GM18499 (cell line): ENCODE measurements around the gene ZNF324B.
"Not testable (repeated sequence)": the region's sequence is repeated elsewhere in the genome, so short reads cannot be mapped to it uniquely, and the experiment has no call there.

Source experiments
- ATAC-seq: cut with Tn5 transposase; IDR thresholded peaks from one replicate; pipeline ENCODE4 v1.9.1; 2021; ENCODE audit warnings: moderate number of reproducible peaks; ENCODE audit not compliant: insufficient read depth, unreplicated experiment

Gene ZNF324B

DNA sequence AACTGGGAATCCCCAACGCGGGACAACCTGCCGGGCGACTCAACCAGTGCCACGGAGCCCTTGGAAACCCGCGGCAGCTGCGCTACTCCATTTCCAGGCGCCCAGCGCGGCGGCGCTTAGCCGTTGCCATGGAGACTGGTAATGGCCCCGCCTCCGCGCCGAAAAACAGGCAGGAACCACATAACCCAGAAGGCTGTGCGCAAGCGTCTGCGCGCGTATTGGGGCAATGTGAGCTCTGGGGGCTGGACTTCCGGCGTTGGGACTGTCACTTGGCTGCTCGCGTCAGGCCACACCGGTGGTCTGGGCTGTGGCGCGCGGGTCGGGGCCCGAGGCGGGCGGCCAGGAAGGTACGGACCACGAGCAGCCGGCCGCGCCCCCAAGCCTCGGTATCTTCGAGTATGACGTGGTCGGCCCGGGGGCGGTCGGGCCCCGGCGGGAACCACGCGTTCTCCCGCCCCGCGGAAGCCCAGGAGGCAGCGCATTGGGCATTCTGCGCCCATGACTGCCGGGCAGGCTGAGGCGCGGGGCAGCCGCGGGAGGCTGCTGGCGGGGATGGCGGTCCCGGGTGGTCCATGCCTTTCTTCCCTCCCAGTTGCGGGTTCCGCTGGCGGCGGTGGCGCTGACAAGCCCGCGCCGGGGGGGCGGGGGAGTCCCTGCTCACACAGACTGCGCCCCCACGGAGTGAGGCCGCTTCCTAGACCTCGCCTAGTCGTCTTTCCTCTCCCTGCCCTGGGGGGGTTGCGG is at the start of gene ZNF324B:
TSS of gene ZNF324B (plus strand) at position 265 of the 744 bp plus-strand sequence. CDS start 2,080 bp downstream, outside the sequence.
- peak; percentile 62 for ATAC-seq

DNA sequence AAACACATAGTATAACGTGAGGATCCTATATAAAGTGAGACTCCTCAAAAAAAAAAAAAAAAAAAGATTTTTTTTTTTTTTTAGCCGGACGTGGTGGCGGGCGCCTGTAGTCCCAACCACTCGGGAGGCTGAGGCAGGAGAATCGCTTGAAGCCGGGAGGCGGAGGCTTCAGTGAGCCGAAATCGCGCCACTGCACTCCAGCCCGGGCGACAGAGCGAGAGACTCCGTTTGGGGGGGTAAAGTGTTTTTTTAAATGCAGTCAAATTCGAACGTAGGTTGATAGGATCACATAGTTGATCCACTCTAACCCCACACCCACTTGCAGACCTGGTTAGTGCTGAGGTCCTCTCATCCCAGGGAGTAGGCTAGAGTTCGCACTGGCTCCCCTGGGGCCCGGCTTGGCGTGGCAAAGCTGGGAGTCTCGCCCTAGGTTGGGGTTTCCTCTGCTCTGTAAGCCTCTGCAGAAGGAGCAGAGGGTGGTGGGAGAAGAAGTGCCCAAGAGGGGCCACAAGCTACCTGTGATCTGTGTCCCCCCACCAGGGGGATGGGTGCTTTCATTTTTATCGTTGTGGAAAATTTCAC is 49.5 kb upstream of the ZNF324B start:
- ATAC-seq: no peak

DNA sequence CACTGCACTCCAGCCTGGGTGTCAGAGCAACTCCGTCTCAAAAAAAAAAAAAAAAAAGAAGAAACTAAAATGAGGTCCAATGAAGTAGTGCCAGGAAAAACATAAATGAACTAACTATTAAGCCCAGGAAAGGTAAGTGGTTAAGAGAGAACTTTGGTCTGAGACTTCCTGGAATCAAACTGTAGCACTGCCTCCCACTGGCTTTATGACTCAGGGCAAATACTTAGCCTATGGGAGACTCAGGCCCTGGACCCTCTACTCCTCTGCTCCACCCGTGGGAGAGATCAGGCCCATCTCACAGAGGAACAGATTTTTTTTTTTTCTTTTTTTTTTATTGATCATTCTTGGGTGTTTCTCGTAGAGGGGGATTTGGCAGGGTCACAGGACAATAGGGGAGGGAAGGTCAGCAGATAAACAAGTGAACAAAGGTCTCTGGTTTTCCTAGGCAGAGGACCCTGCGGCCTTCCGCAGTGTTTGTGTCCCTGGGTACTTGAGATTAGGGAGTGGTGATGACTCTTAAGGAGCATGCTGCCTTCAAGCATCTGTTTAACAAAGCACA is 47.4 kb upstream of the ZNF324B start:
- not testable (repeated sequence) for ATAC-seq

DNA sequence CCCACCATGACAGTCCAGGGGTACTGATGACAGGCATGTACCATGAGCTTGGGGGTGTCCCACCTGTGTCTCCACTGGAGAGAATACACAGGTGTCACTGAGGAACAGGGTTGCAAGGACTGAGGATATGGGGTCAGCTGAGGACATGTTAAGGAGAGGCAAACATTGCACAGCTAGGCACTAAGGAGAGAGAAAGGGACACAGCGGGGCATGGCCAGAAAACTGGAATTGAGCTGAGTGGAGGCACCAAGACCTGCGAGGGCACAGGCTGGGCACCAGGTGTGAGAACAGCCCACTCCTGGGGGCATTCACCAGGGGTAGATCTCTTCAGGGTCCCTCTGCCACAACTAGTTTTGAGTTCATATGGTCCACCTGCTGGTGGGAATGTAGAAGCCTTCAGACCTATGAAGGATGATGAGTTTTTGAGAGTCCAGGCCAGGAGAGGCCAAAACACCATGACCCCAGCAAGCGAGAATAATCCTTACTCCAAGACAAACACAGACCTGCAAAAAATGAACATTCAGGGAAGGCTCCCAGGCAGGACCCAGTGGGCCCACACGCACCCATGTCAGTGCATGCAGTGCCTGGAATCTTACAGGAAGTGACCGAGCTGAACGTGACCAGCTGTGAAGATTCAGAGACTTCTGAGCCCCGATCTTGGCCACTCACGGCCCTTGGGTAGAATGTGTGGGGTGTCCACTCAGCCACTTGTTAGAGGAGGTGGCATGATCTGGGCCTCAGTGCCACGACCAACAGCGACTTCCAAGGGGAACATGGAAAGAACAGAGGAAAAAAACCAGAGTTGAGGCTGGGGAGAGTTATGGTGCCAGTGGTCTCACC is 44.4 kb upstream of the ZNF324B start:
- ATAC-seq: no peak

DNA sequence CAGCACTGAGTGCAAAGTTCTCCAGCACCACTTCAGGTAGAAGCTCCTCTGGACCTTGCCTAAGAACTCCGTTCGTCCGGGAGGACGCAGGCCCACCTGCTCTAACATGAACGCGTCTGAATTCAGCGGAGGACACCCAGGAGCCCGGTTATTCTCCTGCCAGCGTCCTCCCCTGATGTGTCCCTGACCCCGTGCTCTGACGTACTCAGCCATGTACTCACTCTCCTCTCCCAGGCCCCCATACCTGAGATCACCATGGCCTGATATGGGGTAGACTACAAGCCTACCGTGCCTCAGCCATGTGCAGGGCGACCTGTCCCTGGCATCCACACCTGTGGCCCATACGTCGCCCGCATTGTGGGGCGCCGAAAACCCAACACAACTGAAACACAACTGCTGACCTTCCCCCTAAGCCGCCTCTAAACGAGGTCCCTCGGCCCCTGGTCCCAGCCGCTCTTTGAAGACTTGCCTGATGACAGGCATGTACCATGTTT is 43.7 kb upstream of the ZNF324B start:
- no peak for ATAC-seq

DNA sequence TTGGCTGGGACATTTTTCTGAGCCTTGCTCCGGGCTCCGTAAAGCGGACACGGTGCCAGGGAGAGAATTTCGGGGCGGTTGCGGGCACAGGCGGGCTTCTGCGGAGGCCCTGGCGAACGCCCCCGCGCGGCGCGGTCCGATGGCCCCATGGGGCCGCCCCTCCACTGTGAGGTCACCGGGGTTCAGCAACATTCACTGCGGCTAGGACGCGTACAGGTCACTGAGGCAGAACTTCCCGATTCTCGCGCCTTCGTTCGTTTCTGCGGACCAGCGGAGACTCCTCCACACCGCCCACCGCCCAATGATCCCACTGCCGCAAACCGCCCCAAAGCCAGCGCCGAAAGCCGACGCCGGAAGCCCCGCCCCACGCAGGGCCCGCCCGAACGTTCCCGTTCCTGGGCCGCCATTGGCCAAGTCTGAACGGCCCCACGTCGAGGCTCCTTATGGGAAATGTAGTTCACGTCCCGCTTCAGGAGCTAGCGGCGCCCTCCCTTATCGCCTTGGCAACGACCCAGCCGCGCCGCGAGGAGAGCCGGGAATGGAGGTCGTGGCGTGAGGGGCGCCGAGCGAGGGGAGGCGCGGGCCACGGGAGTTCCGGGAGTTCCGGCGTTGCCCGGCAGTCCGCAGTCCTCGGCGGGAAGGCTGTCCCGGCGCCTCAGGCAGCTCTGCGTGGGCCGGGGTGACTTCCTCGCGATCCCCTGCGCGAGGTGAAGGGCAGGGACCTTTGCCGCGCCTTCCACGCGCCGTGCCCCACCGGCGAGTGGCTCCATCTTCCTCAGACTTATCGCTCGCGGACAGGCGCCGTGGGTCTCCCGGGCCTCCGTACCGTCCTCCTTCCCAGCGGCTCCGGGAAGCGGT is 43.0 kb upstream of the ZNF324B start, which contains the start of gene ZNF584:
TSS of gene ZNF584 (plus strand) at position 498 of the 858 bp plus-strand sequence. CDS start 499 bp downstream, outside the sequence.
- ATAC-seq: no peak

DNA sequence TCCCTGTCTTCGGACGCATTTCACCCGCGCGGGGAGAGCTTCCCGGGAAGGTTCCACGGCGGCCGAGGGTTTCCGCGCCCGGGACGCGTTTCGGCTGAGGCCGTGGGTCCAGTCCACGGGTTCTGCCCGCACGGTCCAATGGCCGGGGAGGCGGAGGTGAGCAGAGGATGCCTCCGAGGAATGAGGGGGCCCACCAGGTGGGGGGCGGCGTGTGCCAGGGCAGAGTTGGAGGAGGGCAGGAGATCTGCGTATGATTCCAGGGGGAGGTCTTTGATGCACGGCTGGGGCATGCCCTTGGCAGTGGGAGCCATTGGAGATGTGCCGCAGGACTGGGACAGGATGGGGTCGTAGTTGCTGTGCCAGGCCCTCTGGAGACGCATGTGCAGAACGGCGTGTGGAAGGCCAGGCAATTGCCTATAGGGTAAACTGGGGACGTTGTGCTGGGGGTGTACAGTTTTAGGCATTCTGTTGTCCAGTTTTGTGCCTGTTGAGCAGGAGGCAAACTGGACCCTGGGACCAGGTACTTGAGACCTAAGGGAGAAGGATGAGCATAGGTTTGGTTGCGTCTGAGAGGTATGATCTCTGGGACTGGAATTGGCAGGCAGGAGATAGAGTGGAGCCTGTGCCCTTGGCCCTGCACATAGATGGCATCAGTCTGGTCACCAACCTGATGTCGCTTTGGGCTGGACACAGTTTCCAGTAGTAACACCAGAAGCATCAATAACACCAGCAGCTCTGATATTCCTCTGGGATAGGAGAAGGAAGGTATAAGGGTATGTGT is 42.2 kb upstream of the ZNF324B start:
- no peak for ATAC-seq

DNA sequence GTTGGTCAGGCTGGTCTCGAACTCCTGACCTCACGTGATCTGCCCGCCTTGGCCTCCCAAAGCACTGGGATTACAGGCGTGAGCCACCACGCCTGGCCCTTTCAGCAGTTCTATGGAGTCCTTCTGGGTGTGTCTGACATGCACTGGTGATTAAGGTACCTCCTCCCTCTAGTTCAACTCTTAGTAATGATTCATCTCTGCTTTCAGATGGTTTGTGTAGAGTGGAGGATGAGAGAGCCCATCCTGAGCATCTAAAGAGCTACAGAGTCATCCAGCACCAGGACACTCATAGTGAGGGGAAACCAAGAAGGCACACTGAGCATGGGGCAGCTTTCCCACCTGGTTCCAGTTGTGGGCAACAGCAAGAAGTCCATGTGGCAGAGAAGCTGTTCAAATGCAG is 34.8 kb upstream of the ZNF324B start:
- ATAC-seq: no peak

DNA sequence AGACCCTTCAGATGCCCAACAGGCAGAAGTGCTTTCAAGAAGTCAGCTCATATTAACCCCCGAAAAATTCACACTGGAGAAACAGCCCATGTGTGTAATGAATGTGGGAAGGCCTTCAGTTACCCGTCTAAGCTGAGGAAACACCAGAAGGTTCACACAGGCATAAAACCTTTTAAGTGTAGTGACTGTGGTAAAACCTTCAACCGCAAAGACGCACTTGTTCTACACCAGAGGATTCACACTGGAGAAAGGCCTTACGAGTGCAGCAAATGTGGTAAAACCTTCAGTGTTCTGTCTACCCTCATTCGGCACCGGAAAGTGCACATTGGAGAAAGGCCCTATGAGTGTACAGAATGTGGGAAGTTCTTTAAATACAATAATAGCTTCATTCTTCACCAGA is 34.4 kb upstream of the ZNF324B start:
- no peak for ATAC-seq

DNA sequence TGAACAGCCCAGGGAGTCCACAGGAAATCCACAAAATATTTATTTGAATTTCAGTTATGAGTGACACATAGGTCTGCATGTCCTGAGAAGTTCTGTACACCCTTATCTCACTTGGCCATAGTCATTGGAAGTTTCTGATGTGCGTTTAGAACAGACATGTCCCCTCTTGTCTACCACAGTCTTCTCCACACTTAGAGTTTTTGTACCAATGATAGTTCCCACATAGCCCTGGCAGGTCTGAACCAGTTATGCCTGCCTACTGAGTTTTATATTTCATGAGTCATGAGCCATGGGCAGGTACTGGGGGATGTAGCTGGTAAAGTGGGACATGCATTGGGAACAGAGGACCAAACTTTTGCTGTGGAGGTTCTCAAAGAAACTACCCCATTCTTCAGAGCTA is 22.8 kb upstream of the ZNF324B start:
- ATAC-seq: no peak

DNA sequence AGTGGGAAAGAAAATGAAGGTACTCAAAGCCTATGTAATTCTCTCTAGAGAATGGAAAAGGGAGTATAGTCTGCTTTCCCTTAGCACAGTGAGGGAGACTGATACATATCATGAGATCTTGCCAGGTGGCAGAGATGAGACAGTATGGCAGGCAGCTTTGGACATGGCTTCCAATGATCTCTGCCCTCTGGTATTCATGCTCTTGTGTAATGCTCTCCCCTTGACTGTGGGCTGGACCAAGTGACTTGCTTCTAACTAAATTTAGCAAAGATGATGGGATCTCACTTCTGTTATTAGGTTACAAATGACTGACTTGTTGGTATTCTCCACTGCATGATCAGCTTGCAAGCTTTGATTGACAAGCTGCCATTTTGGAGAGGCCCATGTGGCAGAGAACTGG is 21.7 kb upstream of the ZNF324B start:
- ATAC-seq: no peak

DNA sequence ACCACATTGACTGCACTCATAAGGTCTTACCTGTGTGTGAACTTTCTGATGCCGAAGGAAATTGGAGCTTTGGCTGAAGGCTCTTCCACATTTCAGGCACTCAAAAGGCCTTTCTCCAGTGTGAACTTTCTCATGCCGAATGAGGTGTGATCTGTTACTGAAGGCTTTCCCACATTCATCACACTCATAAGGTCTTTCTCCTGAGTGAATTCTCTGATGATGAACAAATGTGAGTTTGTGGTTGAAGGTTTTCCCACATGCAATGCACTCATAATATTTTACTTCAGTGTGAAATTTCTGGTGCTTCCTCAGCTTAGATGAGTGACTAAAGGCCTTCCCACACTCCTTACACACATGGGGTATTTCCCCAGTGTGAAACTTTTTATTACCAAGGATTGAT is 17.2 kb upstream of the ZNF324B start:
- no peak for ATAC-seq

DNA sequence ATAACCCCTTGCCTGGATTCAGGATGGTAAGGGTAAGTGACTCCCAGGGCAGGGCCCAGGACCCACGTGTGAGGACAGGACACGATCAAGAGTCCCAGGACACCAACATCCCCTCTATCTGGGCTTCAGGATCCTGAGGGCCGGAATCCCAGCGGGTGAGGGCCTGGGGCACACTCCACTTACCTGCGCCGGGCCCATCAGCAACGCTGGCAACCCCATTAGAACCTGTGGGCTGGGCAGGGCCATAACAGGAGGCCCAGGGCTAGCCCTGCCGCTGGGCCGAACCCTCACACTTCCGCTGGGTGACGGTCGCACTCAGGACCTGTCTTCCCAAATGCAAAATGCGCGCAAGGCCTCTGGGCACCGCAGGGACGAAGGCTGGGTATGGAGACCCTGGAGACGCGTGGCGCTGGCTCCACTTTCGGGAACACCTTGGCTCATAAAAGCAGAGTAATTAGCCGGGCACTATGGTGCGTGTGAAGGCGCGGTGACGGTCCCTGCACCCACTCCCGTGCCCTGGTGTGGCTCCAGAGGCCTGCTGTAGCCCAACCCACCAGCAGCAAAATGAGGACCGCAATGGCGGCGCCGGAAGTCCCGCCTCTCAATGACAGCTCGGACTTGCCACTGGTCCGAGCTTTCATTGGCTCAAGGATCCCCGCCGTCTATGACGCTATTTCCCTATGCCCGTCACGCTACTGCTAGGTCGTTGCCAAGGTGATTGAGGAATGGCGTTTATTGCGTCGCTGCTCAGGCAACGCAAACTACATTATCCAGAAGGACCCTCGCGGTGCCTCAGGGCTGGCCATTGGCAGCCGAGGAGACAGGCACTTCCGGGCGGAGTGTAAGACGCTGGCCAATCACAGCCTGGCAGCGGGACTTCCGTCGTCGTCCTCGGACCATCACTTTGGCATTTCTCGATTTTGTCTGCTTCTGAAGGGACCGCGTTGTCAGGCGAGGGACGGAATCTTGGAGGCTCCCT is 11.6 kb upstream of the ZNF324B start, which contains the start of gene ZNF132:
TSS of gene ZNF132 (minus strand) at position 578 of the 979 bp plus-strand sequence. CDS start at position 246, 332 bp downstream.
- peak; percentile 90 for ATAC-seq

DNA sequence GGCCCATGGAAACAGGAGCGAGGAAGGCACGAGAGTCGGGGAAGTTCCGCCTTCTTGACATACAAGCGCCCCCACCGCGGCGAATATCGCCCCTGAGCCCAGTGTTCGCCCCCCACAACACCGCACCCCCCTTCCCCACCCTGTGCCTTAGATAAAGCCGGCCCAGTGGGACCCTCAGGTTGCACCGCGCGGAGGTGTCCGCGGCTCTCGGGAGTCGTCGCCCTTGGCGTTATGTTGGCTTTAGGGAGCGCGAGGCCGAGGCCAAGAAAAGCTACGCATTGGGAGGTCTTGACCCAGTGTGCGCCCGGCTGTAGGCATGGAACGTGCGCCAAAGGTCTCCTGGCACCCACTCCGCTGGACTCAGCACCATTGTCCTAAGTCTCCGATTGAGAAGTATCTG is 10.9 kb upstream of the ZNF324B start:
- ATAC-seq: no peak

DNA sequence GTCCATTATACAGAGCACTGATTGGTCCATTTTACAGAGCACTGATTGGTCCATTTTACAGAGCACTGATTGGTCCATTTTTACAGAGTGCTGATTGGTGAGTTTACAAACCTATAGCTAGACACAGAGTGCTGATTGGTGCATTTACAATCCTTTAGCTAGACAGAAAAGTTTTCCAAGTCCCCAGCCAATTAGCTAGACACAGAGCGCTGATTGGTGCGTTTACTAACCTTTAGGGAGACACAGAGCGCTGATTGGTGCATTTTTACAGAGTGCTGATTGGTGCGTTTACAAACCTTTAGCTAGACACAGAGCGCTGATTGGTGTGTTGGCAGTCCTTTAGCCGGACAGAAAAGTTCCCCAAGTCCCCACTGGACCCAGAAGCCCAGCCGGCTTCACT is 8.4 kb upstream of the ZNF324B start:
- not testable (repeated sequence) for ATAC-seq

DNA sequence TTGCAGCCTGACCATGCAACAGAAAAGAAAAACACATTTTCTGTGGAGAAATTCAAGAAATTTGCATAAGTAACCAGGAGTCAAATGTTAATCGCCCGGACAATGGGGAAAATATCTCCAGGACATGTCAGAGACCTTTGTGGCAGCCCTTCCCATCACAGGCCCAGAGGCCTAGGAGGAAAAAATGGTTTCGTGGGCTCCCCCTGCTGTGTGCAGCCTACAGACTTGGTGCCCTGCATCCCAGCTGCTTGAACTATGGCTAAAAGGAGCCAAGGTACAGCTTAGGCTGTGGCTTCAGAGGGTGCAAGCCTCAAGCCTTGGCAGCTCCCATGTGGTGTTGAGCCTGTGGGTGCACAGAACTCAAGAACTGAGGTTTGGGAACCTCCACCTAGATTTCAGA is 2.6 kb upstream of the ZNF324B start:
- ATAC-seq: not testable (repeated sequence)

DNA sequence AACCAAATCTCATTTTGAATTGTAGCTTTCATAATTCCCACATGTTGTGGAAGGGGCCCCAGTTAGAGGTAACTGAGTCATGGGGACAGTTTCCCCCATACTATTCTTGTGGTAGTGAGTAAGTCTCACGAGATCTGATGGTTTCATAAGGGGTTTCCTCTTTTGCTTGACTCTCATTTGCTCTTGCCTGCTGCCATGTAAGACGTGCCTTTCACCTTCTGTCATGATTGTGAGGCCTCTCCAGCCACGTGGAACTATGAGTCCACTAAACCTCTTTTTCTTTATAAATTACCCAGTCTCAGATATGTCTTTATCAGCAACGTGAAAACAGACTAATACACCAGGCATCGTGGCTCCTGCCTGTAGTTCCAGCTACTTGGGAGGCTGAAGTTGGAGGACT is 1.4 kb upstream of the ZNF324B start:
- not testable (repeated sequence) for ATAC-seq
